GM12865 (cell line): Measurements from ENCODE around the gene MAEL.

Experiments used
- DNase-seq: peaks from one replicate; pipeline ENCODE4 v3.0.0; 2010; ENCODE audit warnings: low read depth
- H3K4me3 ChIP-seq: 2 replicates; pipeline ENCODE4 v1.5.1; 2011; ENCODE audit warnings: mild to moderate bottlenecking, low read depth, low read length, control low read depth
- CTCF ChIP-seq: IDR thresholded peaks from 2 replicates; pipeline ENCODE4 v1.5.1; 2011; ENCODE audit warnings: low read length, control low read depth, low read depth, inconsistent platforms; ENCODE audit not compliant: insufficient read depth; ENCODE audit errors: missing control alignments

MAEL gene

GRCh38 chr1:166969074-166969677, 19.9 kb upstream of the MAEL start:
- H3K4me3 ChIP-seq = no peak overlapping the region
- DNase-seq = peak; percentile 74

GRCh38 chr1:166971252-166971651, 17.8 kb upstream of the MAEL start:
- DNase-seq = no peak

More at GRCh38 chr1:166969074-166969677, 19.9 kb upstream of the MAEL start:
- no peak for TF ChIP-seq CTCF

GRCh38 chr1:166972193-166972592, 16.9 kb upstream of the MAEL start:
- no peak for TF ChIP-seq CTCF
- no peak overlapping the region for H3K4me3 ChIP-seq
- DNase-seq = no peak

More at GRCh38 chr1:166971252-166971651, 17.8 kb upstream of the MAEL start:
- no peak overlapping the region for H3K4me3 ChIP-seq
- TF ChIP-seq CTCF = no peak

GRCh38 chr1:166972826-166973225, 16.3 kb upstream of the MAEL start:
- DNase-seq = no peak
- no peak for TF ChIP-seq CTCF
- no peak overlapping the region for H3K4me3 ChIP-seq

- TF ChIP-seq CTCF = no peak
- peak; percentile 28 for DNase-seq
- H3K4me3 ChIP-seq = peak overlapping the region; percentile 79
Observed at GRCh38 chr1:166974647-166975345, 14.3 kb upstream of the MAEL start.

- TF ChIP-seq CTCF = peak; percentile 11
- peak; percentile 72 for DNase-seq
- H3K4me3 ChIP-seq = peak within 1 kb of the TSS; percentile 79
Observed at GRCh38 chr1:166975361-166976129, 13.5 kb upstream of the MAEL start, which contains the start of gene ILDR2. Gene ILDR2, minus strand, starts transcription at chr1:166975540. Its CDS starts 272 bp downstream, at chr1:166975268.
